RWPE2 (cell line): ENCODE results near the gene ATF7IP2.
"Not testable (repeated sequence)": the region's sequence is repeated elsewhere in the genome, so short reads cannot be mapped to it uniquely, and the experiment has no call there.

ENCODE experiments used
- ATAC-seq: fragments of 200-7000 bp; cut with Tn5 transposase; 3 replicates; pipeline ENCODE4 v1.9.1; 2021; ENCODE audit warnings: low read depth
- DNase-seq: peaks from one replicate; pipeline ENCODE4 v3.0.0-alpha.2; 2020; ENCODE audit warnings: low spot score
- H3K27ac ChIP-seq: fragments of 450-650 bp; 2 replicates; pipeline ENCODE4 v1.5.1; 2017; ENCODE audit warnings: mild to moderate bottlenecking; ENCODE audit not compliant: poor library complexity, severe bottlenecking
- H3K27me3 ChIP-seq: fragments of 250-450 bp; sonication (Bioruptor Pico); 2 replicates; pipeline ENCODE4 v1.5.1; 2021; ENCODE audit warnings: mild to moderate bottlenecking, moderate library complexity; ENCODE audit not compliant: insufficient read depth, poor library complexity, severe bottlenecking
- H3K36me3 ChIP-seq: fragments of 250-450 bp; sonication (Bioruptor Pico); 2 replicates; pipeline ENCODE4 v1.5.1; 2020; ENCODE audit warnings: low read depth, mild to moderate bottlenecking, moderate library complexity
- H3K4me1 ChIP-seq: fragments of 250-450 bp; sonication (Bioruptor Pico); 2 replicates; pipeline ENCODE4 v1.5.1; 2021; ENCODE audit warnings: mild to moderate bottlenecking, moderate library complexity; ENCODE audit not compliant: insufficient read depth, poor library complexity, severe bottlenecking
- H3K4me3 ChIP-seq: fragments of 250-450 bp; sonication (Bioruptor Pico); 2 replicates; pipeline ENCODE4 v1.5.1; 2021; ENCODE audit warnings: mild to moderate bottlenecking, moderate library complexity; ENCODE audit not compliant: severe bottlenecking
- H3K9me3 ChIP-seq: fragments of 250-450 bp; sonication (Bioruptor Pico); 2 replicates; pipeline ENCODE4 v1.5.1; 2021; ENCODE audit warnings: mild to moderate bottlenecking, moderate library complexity; ENCODE audit not compliant: severe bottlenecking
- CTCF ChIP-seq: fragments of 450-650 bp; IDR thresholded peaks from one replicate; pipeline ENCODE4 v1.5.1; 2017; ENCODE audit warnings: mild to moderate bottlenecking, moderate library complexity; ENCODE audit not compliant: poor library complexity, severe bottlenecking

The ATF7IP2 gene

GRCh38 chr16:10428433-10429168 is 42.7 kb downstream of the ATF7IP2 start:
- peaks cover 13% of the 10 kb centered on the region for H3K36me3 ChIP-seq
- no peak for DNase-seq
- no peak for TF ChIP-seq CTCF

GRCh38 chr16:10429299-10429969 is 43.6 kb downstream of the ATF7IP2 start:
- H3K4me3 ChIP-seq, DNase-seq, H3K9me3 ChIP-seq, H3K27me3 ChIP-seq, H3K27ac ChIP-seq: not testable (repeated sequence)
- H3K4me1 ChIP-seq, result peaks cover 12% of the 10 kb centered on the region
- H3K36me3 ChIP-seq, result peaks cover 13% of the 10 kb centered on the region
- peak; percentile 51; the same call in 2 of the 3 replicates for ATAC-seq

More at GRCh38 chr16:10428433-10429168, 42.7 kb downstream of the ATF7IP2 start:
- Histone ChIP-seq H3K4me1 (peaks cover 12% of the 10 kb centered on the region), H3K27ac (no peak overlapping the region), H3K4me3 (no peak overlapping the region), H3K27me3 (no peaks in the 10 kb centered on the region), H3K9me3 (no peaks in the 10 kb centered on the region)
- peak; percentile 97 for ATAC-seq

- no peak for ATAC-seq
- H3K27ac ChIP-seq, result no peak overlapping the region
- TF ChIP-seq CTCF, result no peak
- DNase-seq, result no peak
- no peaks in the 10 kb centered on the region for H3K9me3 ChIP-seq
- peaks cover 16% of the 10 kb centered on the region for H3K36me3 ChIP-seq
- no peaks in the 10 kb centered on the region for H3K27me3 ChIP-seq
- H3K4me3 ChIP-seq, result no peak overlapping the region
- H3K4me1 ChIP-seq, result no peaks in the 10 kb centered on the region
Measured at GRCh38 chr16:10441726-10442125, 55.9 kb downstream of the ATF7IP2 start.

GRCh38 chr16:10447289-10447688 is 61.4 kb downstream of the ATF7IP2 start:
- Histone ChIP-seq H3K27me3 (no peaks in the 10 kb centered on the region), H3K4me3 (no peak overlapping the region), H3K36me3 (peaks cover 8% of the 10 kb centered on the region; the same call in 1 of the 2 replicates), H3K4me1 (no peaks in the 10 kb centered on the region), H3K9me3 (peaks cover 9% of the 10 kb centered on the region), H3K27ac (no peak overlapping the region)
- TF ChIP-seq CTCF, result no peak
- ATAC-seq (no peak), DNase-seq (no peak)

GRCh38 chr16:10452208-10453158 is 66.6 kb downstream of the ATF7IP2 start:
- not testable (repeated sequence) for H3K4me1 ChIP-seq, DNase-seq, H3K27me3 ChIP-seq, ATAC-seq, H3K4me3 ChIP-seq, H3K36me3 ChIP-seq, H3K9me3 ChIP-seq, H3K27ac ChIP-seq
